ENCODE data around the gene CALM1. TPM values are rescaled to one million over a fixed set of nuclear protein-coding genes. Genes with fewer than 3 reads are reported as not detected.

CALM1 gene
- total RNA-seq, 8 experiments from 2014 or later, result 76.3 to 477 (median 195) TPM

DNA sequence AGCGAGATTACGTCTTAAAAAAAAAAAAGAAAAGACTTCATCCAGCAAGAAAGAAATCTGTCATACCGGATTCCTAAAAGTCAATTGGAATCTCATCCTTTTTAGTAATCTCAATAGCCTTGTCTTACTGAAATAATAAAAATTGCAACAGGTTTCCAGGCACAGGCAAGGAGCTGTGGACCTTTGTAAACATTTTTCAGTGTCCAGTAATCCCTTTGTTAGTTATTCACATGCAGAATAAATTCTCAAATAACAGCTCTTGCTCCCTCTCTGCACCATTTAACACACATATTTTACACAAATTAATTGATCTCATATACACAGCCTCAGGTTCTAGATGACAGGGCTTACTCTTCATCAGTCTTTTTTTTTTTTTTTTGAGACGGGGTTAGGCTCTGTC, 22.0 kb upstream of the CALM1 start:
- no peaks in the 10 kb centered on the region for H3K4me1 ChIP-seq (replicated peaks in 1 of 2)
- H3K27ac ChIP-seq, result no peak overlapping the region
- no peak overlapping the region for H3K4me3 ChIP-seq
- in situ Hi-C loops (cut with MboI; ENCODE audit: low pct_unique_long_range_greater_than_20kb in 2 of 9, low sequenced_read_pairs in 9 of 9, unreplicated experiment in 9 of 9), result loop anchor here in 1 of 9 experiments (25.0 kb wide), 1 partner anchor 312 kb away; no protein-coding TSS in a partner anchor
- WGBS, 10 experiments, result 33 to 83% (median 78%) methylated on average over 1 to 3 of the region's 4 CpGs
- peak in 1 of 8 experiments; percentile 27 for ATAC-seq (replicated peaks in 6 of 8)

DNA sequence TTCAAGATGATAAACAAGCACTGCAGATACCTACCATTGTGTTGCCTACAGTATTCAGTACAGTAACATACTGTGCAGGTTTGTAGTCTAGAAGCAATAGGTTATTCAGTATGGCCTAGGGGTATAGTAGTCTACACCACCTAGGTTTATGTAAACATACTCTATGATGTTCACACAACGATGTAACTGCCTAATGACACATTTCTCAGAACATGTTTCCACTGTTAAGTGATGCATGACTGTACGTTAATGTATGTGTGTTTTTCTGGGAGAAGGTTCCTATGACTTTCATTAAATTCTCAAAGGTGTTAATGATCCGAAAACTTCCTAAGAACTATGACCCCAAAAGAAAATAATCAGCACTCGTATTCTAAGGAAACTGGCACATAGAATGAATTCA, 20.9 kb upstream of the CALM1 start:
- in situ Hi-C loops (cut with MboI; ENCODE audit: low pct_unique_long_range_greater_than_20kb in 2 of 9, low sequenced_read_pairs in 9 of 9, unreplicated experiment in 9 of 9), result loop anchor here in 1 of 9 experiments (25.0 kb wide), 1 partner anchor 311 kb away; no protein-coding TSS in a partner anchor
- ATAC-seq (replicated peaks in 6 of 8), result no peak
- peaks cover 2 to 5% of the 10 kb centered on the region in 2 donors for H3K4me1 ChIP-seq (replicated peaks in 1 of 2)
- 44 to 100% (median 87%) methylated on average over 1 to 4 of the region's 4 CpGs; no CpG with 5 or more reads in 1 of the 10 experiments for WGBS, 10 experiments
- H3K27ac ChIP-seq, result no peak overlapping the region
- no peak overlapping the region for H3K4me3 ChIP-seq

GRCh38 chr14:90378249-90378648, 18.6 kb upstream of the CALM1 start:
- in situ Hi-C loops (cut with MboI; ENCODE audit: low pct_unique_long_range_greater_than_20kb in 2 of 9, low sequenced_read_pairs in 9 of 9, unreplicated experiment in 9 of 9), result loop anchor here in 1 of 9 experiments (25.0 kb wide), 1 partner anchor 309 kb away; no protein-coding TSS in a partner anchor

DNA sequence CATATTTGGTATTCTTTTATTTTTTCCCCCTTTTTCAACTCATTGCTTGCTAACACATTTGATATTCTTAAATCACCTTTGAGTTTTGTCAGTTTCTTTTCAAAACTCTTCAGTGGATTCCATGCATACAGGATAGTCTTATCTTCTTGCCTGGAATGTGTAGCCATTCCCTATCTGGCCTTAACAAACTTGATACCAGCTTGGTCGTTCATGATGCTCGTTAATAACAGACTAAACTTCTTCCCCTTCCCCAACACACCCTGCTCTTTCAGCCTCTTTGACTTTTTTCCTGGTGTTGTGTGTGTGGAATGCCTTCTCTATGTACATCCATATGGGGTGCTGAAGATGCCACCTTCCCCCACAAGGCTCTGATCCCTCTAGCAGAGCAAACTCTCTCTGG, 17.7 kb upstream of the CALM1 start:
- peaks cover 16 to 19% of the 10 kb centered on the region in 2 donors for H3K4me1 ChIP-seq (replicated peaks in 1 of 2)
- no peak overlapping the region for H3K27ac ChIP-seq
- no peak overlapping the region for H3K4me3 ChIP-seq
- no peak for ATAC-seq (replicated peaks in 6 of 8)
- WGBS, 10 experiments, result 65 to 100% (median 77%) methylated on average over 2 of the region's 2 CpGs; no CpG with 5 or more reads in 5 of the 10 experiments
- in situ Hi-C loops (cut with MboI; ENCODE audit: low pct_unique_long_range_greater_than_20kb in 2 of 9, low sequenced_read_pairs in 9 of 9, unreplicated experiment in 9 of 9), result loop anchor here in 1 of 9 experiments (25.0 kb wide), 1 partner anchor 308 kb away; no protein-coding TSS in a partner anchor

More at GRCh38 chr14:90378249-90378648, 18.6 kb upstream of the CALM1 start:
- H3K4me1 ChIP-seq (replicated peaks in 1 of 2), result peaks cover 11 to 16% of the 10 kb centered on the region in 2 donors
- no peak overlapping the region for H3K27ac ChIP-seq
- no peak overlapping the region for H3K4me3 ChIP-seq
- 14 to 92% (median 82%) methylated on average over 1 to 5 of the region's 6 CpGs; no CpG with 5 or more reads in 1 of the 10 experiments for WGBS, 10 experiments
- ATAC-seq (replicated peaks in 6 of 8), result no peak

DNA sequence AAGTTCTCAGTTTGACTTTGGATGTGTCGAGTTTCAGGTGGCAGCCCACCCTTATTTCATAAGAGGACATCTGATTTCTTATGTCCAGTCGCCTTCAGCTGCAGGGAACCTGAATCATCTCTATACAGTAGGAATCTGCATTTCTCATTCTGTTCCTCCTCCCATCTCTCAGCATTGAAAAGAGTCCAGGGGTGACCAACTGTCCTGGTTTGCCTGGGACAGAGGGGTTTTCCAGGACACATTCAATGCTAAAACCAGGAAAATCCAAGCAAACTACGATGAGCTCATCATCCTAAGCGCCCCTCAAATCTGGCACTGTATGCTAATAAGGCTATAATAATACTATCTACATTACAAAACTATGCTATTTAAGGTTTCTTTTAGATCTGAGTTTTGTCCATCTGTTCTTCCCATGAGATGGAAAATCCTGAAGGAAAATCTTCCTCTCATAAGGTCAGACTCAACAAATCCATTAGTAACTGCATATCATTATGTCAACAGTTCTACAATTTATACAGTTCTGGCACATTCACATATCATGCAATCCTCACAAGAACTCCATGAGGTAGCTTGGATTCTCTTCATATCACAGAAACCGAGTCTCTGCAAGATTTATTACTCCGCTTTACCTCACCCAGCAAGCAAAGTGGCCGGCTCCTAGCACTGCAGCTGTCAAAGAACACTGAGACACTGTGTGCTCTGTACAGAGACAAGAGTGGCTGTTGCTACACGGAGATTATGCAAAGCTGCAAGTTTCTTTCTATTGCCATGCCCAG, 15.6 kb upstream of the CALM1 start:
- in situ Hi-C loops (cut with MboI; ENCODE audit: low pct_unique_long_range_greater_than_20kb in 2 of 9, low sequenced_read_pairs in 9 of 9, unreplicated experiment in 9 of 9), result loop anchor here in 1 of 9 experiments (25.0 kb wide), 1 partner anchor 306 kb away; no protein-coding TSS in a partner anchor
- Histone ChIP-seq H3K4me3 (peak overlapping the region; percentile 42 to 52 (median 48)), H3K4me1 (replicated peaks in 1 of 2) (peaks cover 23 to 26% of the 10 kb centered on the region in 2 donors), H3K27ac (peak overlapping the region; percentile 96 to 98)
- ATAC-seq (replicated peaks in 6 of 8), result peak; percentile 0 to 34 (median 20)
- 34 to 74% (median 50%) methylated on average over 2 to 7 of the region's 8 CpGs for WGBS, 10 experiments

DNA sequence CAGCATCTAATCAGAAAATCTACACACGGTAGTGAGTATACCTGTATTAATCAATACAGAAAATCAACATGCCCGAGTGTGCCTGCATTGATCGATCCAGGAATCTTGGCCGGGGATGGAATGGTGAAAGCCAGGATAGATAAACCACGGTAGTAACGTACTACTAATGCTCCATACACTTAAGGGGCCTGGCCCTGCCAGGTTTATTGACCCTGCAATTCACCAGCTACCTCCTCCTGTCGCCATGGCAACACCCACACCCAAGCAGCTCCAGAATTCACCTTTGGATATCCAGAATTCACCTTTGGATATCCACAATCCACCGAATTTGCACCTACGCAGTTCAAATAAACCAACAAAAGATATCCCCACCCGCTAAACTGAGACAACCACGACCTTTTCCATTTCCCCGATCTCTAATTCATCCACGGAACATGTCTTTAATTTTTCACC, 14.8 kb upstream of the CALM1 start:
- peaks cover 23 to 26% of the 10 kb centered on the region in 2 donors for H3K4me1 ChIP-seq (replicated peaks in 1 of 2)
- ATAC-seq (replicated peaks in 6 of 8), result no peak
- peak overlapping the region; percentile 96 to 98 for H3K27ac ChIP-seq
- in situ Hi-C loops (cut with MboI; ENCODE audit: low pct_unique_long_range_greater_than_20kb in 2 of 9, low sequenced_read_pairs in 9 of 9, unreplicated experiment in 9 of 9), result loop anchor here in 1 of 9 experiments (25.0 kb wide), 1 partner anchor 305 kb away; no protein-coding TSS in a partner anchor
- peak overlapping the region; percentile 42 to 52 (median 48) for H3K4me3 ChIP-seq
- 0 to 71% (median 29%) methylated on average over 2 to 13 of the region's 13 CpGs; no CpG with 5 or more reads in 3 of the 10 experiments for WGBS, 10 experiments

GRCh38 chr14:90382491-90383125, 14.2 kb upstream of the CALM1 start:
- peak; percentile 19 to 35 (median 28) for ATAC-seq (replicated peaks in 6 of 8)
- Histone ChIP-seq H3K4me1 (replicated peaks in 1 of 2) (peaks cover 23 to 26% of the 10 kb centered on the region in 2 donors), H3K27ac (peak overlapping the region; percentile 96 to 98), H3K4me3 (peak overlapping the region; percentile 42 to 52 (median 48))
- 0 to 2% (median 0%) methylated on average over 1 to 13 of the region's 34 CpGs; no CpG with 5 or more reads in 2 of the 10 experiments for WGBS, 10 experiments
- in situ Hi-C loops (cut with MboI; ENCODE audit: low pct_unique_long_range_greater_than_20kb in 2 of 9, low sequenced_read_pairs in 9 of 9, unreplicated experiment in 9 of 9), result loop anchor here in 1 of 9 experiments (25.0 kb wide), 1 partner anchor 305 kb away; no protein-coding TSS in a partner anchor

- H3K4me3 ChIP-seq, result peak overlapping the region; percentile 42 to 52 (median 48)
- peak; percentile 87 to 95 (median 90) for ATAC-seq (replicated peaks in 6 of 8)
- peaks cover 23 to 26% of the 10 kb centered on the region in 2 donors for H3K4me1 ChIP-seq (replicated peaks in 1 of 2)
- 0 to 4% (median 1%) methylated on average over 3 to 31 of the region's 62 CpGs; no CpG with 5 or more reads in 4 of the 10 experiments for WGBS, 10 experiments
- in situ Hi-C loops (cut with MboI; ENCODE audit: low pct_unique_long_range_greater_than_20kb in 2 of 9, low sequenced_read_pairs in 9 of 9, unreplicated experiment in 9 of 9), result loop anchor here in 1 of 9 experiments (25.0 kb wide), 1 partner anchor 304 kb away; no protein-coding TSS in a partner anchor
- H3K27ac ChIP-seq, result peak overlapping the region; percentile 96 to 98
Observed at GRCh38 chr14:90383126-90383730, 13.6 kb upstream of the CALM1 start.

- H3K4me3 ChIP-seq, result peak overlapping the region; percentile 34 to 52 (median 43)
- WGBS, 10 experiments, result 8 to 70% (median 37%) methylated on average over 1 to 17 of the region's 37 CpGs; no CpG with 5 or more reads in 2 of the 10 experiments
- ATAC-seq (replicated peaks in 6 of 8), result peak; percentile 1 to 7 (median 4)
- H3K4me1 ChIP-seq (replicated peaks in 1 of 2), result peaks cover 27 to 30% of the 10 kb centered on the region in 2 donors
- in situ Hi-C loops (cut with MboI; ENCODE audit: low pct_unique_long_range_greater_than_20kb in 2 of 9, low sequenced_read_pairs in 9 of 9, unreplicated experiment in 9 of 9), result loop anchor here in 1 of 9 experiments (25.0 kb wide), 1 partner anchor 303 kb away; no protein-coding TSS in a partner anchor
- peak overlapping the region; percentile 94 to 95 for H3K27ac ChIP-seq
Observed at GRCh38 chr14:90383731-90384542, 12.9 kb upstream of the CALM1 start.

DNA sequence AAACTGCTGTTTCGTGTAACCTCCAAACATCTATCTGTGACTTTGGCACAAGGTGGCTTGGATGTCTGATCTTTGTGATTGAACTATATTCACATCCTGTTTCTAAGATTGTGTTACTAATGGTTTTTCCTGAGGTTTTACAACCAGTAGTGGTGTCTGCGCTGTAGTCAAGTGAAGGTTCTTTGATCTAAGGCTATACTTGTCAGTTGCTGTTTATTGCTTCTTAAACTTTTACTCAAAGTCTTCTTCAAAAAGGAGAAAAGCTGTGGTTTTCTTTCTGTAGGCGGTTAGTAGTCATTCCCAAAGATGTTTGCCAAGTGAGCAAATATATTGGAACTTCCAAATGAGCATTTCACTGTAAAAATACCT, 12.3 kb upstream of the CALM1 start:
- H3K27ac ChIP-seq, result peak overlapping the region; percentile 94 to 95
- no peak for ATAC-seq (replicated peaks in 6 of 8)
- H3K4me3 ChIP-seq, result peak overlapping the region in 3 of 5 donors; percentile 40 to 52 (median 43)
- H3K4me1 ChIP-seq (replicated peaks in 1 of 2), result peaks cover 27 to 30% of the 10 kb centered on the region in 2 donors
- in situ Hi-C loops (cut with MboI; ENCODE audit: low pct_unique_long_range_greater_than_20kb in 2 of 9, low sequenced_read_pairs in 9 of 9, unreplicated experiment in 9 of 9), result loop anchor here in 1 of 9 experiments (25.0 kb wide), 1 partner anchor 303 kb away; no protein-coding TSS in a partner anchor
- 50 to 100% (median 93%) methylated on average over 1 to 3 of the region's 3 CpGs; no CpG with 5 or more reads in 1 of the 10 experiments for WGBS, 10 experiments

DNA sequence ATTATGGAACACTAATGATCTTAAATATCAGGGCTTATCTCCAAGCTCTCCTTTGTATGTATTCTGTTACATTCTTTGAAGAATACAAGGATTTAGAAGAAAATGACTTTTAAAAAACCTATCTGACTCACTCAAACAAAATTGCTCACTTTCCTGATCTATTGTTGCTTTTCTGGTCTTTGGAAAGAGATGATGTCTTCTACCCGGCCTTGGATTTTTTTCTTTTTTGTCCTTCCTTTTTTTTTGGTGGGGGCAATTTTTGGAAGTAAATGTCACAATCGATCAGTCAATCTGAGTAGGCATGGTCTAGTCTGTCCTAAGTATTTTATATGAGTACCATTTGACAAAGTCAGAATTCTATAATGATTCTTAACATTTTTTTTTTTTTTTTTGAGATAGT, 10.5 kb upstream of the CALM1 start:
- no peak overlapping the region for H3K4me3 ChIP-seq
- 75 to 100% (median 95%) methylated on average over 1 to 2 of the region's 2 CpGs; no CpG with 5 or more reads in 1 of the 10 experiments for WGBS, 10 experiments
- in situ Hi-C loops (cut with MboI; ENCODE audit: low pct_unique_long_range_greater_than_20kb in 2 of 9, low sequenced_read_pairs in 9 of 9, unreplicated experiment in 9 of 9), result loop anchor here in 1 of 9 experiments (25.0 kb wide), 1 partner anchor 301 kb away; no protein-coding TSS in a partner anchor
- no peak for ATAC-seq (replicated peaks in 6 of 8)
- peaks cover 20 to 21% of the 10 kb centered on the region in 2 donors for H3K4me1 ChIP-seq (replicated peaks in 1 of 2)
- no peak overlapping the region for H3K27ac ChIP-seq
